Vagina (tissue), 2 donors: ENCODE results near the gene RIPK1.

Experiments used
- CTCF ChIP-seq, 3 experiments: fragments of 450-650 bp in 2 of 3; fragments of 200-600 bp in 1 of 3; sonication (generic) in 1 of 3; IDR thresholded peaks; one replicate each; pipeline ENCODE4 v1.5.1; 2017 to 2019; ENCODE audit warnings: antibody characterized with exemption in 3 of 3, mild to moderate bottlenecking in 2 of 3, moderate library complexity in 2 of 3
- POLR2A ChIP-seq, 2 donors: fragments of 450-650 bp; IDR thresholded peaks; one replicate each; pipeline ENCODE4 v1.6.1; 2017; ENCODE audit warnings: antibody characterized with exemption in 2 of 2, mild to moderate bottlenecking in 2 of 2, moderate library complexity in 2 of 2
- POLR2AphosphoS5 ChIP-seq, 2 donors: sonication (generic); formaldehyde crosslinking; IDR thresholded peaks; one replicate each; pipeline ENCODE4 v1.9.0; 2017; ENCODE audit warnings: antibody characterized with exemption in 2 of 2, mild to moderate bottlenecking in 2 of 2, low read depth in 1 of 2; ENCODE audit not compliant: insufficient read depth in 1 of 2

GRCh38 chr6:3026791-3027626 is 41.3 kb upstream of the RIPK1 start:
- TF ChIP-seq CTCF (IDR thresholded peaks at IDR 0.05) (no peak), POLR2AphosphoS5 (IDR thresholded peaks at IDR 0.05; ENCODE audit: insufficient read depth in 1 of 2, low read depth in 1 of 2) (no peak), POLR2A (IDR thresholded peaks at IDR 0.05) (no peak)
